Measurements from ENCODE around the gene PRKAR2B. TPM values are rescaled to one million over a fixed set of nuclear protein-coding genes. Genes with fewer than 3 reads are reported as not detected.

The PRKAR2B gene
- total RNA-seq, 2 donors from 2014 or later = 6.6 to 9.6 TPM

GRCh38 chr7:107167483-107168232, 123.2 kb downstream of the PRKAR2B start:
- intact Hi-C loops (cut with DNase I, micrococcal nuclease) = no loop called here
- ATAC-seq (peak; percentile 29), DNase-seq (no peak)

- intact Hi-C loops (cut with DNase I, micrococcal nuclease) = no loop called here
- DNase-seq = peak; percentile 97 to 99
- peak; percentile 83 for ATAC-seq
These were observed 124.0 kb downstream of the PRKAR2B start, which contains the start of gene HBP1 for GRCh38 chr7:107168233-107169119. HBP1 (plus strand) TSS chr7:107169003; CDS start chr7:107179894, 10,891 bp downstream.

GRCh38 chr7:107169120-107170050, 124.9 kb downstream of the PRKAR2B start:
- DNase-seq (peak; percentile 96 to 98), ATAC-seq (peak; percentile 73)
- intact Hi-C loops (cut with DNase I, micrococcal nuclease) = no loop called here

GRCh38 chr7:107170051-107170915, 125.8 kb downstream of the PRKAR2B start:
- DNase-seq (no peak), ATAC-seq (no peak)
- intact Hi-C loops (cut with DNase I, micrococcal nuclease) = no loop called here

- intact Hi-C loops (cut with DNase I, micrococcal nuclease) = no loop called here
- no peak for ATAC-seq
- no peak for DNase-seq
These were observed 127.0 kb downstream of the PRKAR2B start for GRCh38 chr7:107171496-107171895.

- ATAC-seq = no peak
These were observed 127.9 kb downstream of the PRKAR2B start for GRCh38 chr7:107172276-107173032.

GRCh38 chr7:107173191-107173590, 128.7 kb downstream of the PRKAR2B start:
- intact Hi-C loops (cut with DNase I, micrococcal nuclease) = no loop called here
- ATAC-seq (no peak), DNase-seq (no peak)

More at GRCh38 chr7:107172276-107173032, 127.9 kb downstream of the PRKAR2B start:
- intact Hi-C loops (cut with DNase I, micrococcal nuclease) = no loop called here
- no peak for DNase-seq

GRCh38 chr7:107173691-107174406, 129.3 kb downstream of the PRKAR2B start:
- ATAC-seq = no peak
- intact Hi-C loops (cut with DNase I, micrococcal nuclease) = no loop called here
- no peak for DNase-seq

GRCh38 chr7:107179326-107180164, 135.0 kb downstream of the PRKAR2B start:
- no peak for DNase-seq
- ATAC-seq = peak; percentile 49
- intact Hi-C loops (cut with DNase I, micrococcal nuclease) = no loop called here

- intact Hi-C loops (cut with DNase I, micrococcal nuclease) = no loop called here
- peak; percentile 40 to 62 for DNase-seq
- peak; percentile 81 for ATAC-seq
These were observed 135.9 kb downstream of the PRKAR2B start for GRCh38 chr7:107180378-107180777.

- ATAC-seq = no peak
- intact Hi-C loops (cut with DNase I, micrococcal nuclease) = no loop called here
- no peak for DNase-seq
These were observed 136.7 kb downstream of the PRKAR2B start for GRCh38 chr7:107181172-107181571.

GRCh38 chr7:107185716-107186115, 141.2 kb downstream of the PRKAR2B start:
- intact Hi-C loops (cut with DNase I, micrococcal nuclease) = no loop called here
- DNase-seq (no peak), ATAC-seq (peak; percentile 77)

GRCh38 chr7:107186240-107186639, 141.7 kb downstream of the PRKAR2B start:
- ATAC-seq = no peak
- no peak for DNase-seq
- intact Hi-C loops (cut with DNase I, micrococcal nuclease) = no loop called here

GRCh38 chr7:107187774-107188173, 143.3 kb downstream of the PRKAR2B start:
- intact Hi-C loops (cut with DNase I, micrococcal nuclease) = no loop called here
- DNase-seq (no peak), ATAC-seq (peak; percentile 67)

GRCh38 chr7:107190090-107190489, 145.6 kb downstream of the PRKAR2B start:
- ATAC-seq (no peak), DNase-seq (no peak)
- intact Hi-C loops (cut with DNase I, micrococcal nuclease) = no loop called here

- ATAC-seq (no peak), DNase-seq (no peak)
- intact Hi-C loops (cut with DNase I, micrococcal nuclease) = no loop called here
These were observed 149.5 kb downstream of the PRKAR2B start for GRCh38 chr7:107194052-107194451.

All from left colon (tissue), 2 donors.